GM19035 (cell line): Measurements from ENCODE around the gene RTL10.
"Not testable (repeated sequence)": the region's sequence is repeated elsewhere in the genome, so short reads cannot be mapped to it uniquely, and the experiment has no call there.

Source experiments
- ATAC-seq: cut with Tn5 transposase; IDR thresholded peaks from one replicate; pipeline ENCODE4 v1.9.1; 2021; ENCODE audit not compliant: unreplicated experiment

The RTL10 gene

GRCh38 chr22:19890502-19891316 is 36.0 kb upstream of the RTL10 start:
- no peak for ATAC-seq

DNA sequence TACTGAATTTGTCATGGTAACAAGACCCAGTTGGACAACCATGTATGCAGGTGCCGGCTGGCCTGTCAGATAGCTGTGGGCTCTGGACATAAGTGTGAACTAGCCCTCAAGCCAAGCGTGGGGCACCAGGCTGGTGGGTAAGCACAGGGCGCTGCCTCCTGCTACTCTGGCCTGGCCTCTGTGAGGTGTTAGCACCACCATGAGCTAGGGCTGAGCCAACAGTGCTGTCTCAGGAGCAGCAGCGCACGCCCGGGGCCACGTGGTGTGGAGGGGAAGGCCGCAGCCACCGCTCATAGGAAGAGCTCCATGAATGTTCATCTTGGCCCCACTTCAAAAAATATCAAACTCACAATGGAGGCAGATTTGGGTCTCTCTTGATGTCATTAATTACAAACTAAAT is 35.3 kb upstream of the RTL10 start:
- no peak for ATAC-seq

DNA sequence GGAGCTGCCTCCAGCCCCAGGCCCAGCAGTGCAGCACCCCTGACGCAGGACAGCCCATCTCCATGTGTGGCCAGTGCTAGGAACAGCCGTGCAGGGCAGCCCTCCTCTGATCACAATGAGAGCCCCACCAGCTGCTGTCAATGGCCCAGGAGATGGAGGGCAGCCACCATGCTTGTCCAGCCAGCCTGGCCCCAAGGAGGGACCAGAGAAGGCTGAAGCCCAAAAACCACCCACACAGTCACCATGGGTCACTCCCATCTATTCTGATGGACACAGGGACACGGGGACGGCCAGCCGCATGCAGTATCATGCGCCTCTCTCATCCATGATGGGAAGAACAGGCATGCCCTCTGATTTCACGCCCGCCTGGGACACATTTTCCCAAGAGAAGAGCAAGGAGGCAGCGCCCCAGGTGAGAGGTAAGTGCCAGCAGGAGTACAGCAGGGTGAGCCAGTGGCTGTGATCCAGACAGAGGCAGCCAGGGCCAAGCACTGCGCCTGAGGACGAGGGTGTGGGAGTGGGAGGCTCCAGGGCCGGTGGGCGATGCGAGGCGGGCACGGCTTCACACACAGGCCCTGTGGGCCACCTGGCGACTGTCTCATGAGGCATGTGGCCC is 33.6 kb upstream of the RTL10 start:
- ATAC-seq: no peak

GRCh38 chr22:19887256-19887985 is 32.7 kb upstream of the RTL10 start:
- no peak for ATAC-seq

GRCh38 chr22:19886605-19887255 is 32.1 kb upstream of the RTL10 start:
- no peak for ATAC-seq

DNA sequence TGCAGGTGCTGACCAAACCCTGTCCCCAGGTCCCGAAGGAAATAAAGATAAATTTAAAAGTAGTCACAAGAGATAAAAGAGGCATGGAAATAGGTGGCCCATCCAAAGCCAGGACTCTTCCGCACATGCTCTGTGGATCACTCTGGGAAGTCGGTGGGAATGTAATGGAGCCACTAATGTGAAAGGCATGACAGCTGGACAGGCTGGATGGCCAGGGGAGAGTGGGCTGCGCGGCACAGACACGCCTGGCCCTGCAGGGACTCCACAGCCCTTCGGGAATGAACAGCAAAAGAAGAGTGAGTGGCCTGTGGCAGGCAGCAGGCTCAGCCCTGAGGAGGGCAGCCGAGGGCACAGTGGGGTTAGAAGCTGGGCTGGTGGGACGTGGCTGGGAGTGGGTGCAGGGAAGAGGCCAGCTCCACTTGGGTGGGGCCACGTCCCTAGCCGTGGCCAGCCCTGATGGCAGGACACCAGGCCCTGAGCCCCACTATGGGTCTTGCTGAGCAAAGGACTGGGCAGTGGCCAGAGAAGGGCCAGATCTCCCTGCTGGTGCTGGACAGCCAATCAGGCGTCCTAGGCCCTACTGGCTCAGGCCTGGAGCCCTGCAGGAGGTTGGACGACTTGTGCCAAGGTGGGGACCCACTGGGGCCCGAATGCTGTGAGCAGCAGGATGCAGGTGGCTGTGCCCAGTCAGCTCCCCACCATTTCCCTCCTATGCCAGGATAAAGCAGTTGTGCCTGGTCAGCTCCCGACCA is 31.3 kb upstream of the RTL10 start:
- no peak for ATAC-seq

- no peak for ATAC-seq
These were observed 30.5 kb upstream of the RTL10 start for GRCh38 chr22:19884954-19885751.

GRCh38 chr22:19884161-19884953 is 29.7 kb upstream of the RTL10 start:
- no peak for ATAC-seq

DNA sequence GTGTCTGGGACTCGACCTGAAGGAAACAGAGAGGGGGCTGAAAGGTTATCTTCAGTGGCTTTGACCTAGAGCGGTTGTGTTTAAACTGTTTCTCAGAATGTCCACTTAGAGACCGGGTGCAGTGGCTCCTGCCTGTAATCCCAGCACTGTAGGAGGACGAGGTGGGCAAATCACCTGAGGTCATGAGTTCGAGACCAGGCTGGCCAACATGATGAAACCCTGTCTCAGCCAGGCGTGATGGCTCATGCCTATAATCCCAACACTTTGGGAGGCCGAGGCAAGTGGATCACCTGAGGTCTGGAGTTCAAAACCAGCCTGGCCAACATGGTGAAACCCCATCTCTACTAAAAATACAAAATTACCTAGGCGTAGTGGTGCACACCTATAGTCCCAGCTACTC is 28.8 kb upstream of the RTL10 start:
- ATAC-seq: not testable (repeated sequence)

DNA sequence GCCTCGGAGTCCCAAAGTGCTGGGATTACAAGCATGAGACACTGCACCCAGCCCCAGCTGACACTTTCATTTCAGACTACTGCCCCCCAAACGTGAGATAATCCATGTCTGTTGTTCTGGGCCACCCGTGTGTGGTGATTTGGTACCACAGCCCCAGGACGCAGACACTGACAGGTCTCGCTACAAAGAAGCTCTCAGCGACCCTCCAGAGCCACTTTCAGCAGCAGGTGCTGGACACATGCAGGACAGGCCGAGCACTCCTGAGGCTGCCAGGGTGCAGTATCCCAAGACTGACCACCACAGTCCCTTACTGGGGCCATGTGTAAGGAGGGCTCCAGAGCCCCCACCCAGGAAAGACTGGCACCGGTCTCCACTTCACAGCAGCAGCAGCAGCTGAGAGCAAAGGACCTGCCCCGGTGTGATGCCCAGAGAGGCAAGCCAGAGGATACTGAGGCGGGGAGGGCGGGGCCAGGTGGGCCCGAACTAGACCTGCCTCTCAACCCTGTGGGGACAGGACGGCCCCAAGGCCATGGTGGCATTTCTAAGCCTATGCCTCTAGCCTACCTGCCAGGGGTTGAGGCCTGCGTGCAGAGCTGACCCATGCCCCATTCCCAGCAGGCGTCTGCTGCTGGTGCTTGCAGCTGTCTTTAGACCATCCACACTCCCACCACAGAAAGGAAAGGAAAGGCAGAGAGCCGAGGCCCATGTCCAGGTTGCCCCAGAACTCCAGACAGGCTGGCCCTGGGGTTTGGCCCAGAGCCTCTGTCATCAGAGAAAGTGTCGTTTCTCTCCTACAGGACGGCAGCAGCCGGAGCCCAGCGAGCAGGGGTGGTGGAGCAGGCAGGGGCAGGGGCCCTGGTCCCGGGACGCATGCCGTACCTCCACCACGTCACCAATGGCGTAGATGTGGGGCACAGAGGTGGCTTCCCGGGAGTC is 28.0 kb upstream of the RTL10 start:
- ATAC-seq: no peak

DNA sequence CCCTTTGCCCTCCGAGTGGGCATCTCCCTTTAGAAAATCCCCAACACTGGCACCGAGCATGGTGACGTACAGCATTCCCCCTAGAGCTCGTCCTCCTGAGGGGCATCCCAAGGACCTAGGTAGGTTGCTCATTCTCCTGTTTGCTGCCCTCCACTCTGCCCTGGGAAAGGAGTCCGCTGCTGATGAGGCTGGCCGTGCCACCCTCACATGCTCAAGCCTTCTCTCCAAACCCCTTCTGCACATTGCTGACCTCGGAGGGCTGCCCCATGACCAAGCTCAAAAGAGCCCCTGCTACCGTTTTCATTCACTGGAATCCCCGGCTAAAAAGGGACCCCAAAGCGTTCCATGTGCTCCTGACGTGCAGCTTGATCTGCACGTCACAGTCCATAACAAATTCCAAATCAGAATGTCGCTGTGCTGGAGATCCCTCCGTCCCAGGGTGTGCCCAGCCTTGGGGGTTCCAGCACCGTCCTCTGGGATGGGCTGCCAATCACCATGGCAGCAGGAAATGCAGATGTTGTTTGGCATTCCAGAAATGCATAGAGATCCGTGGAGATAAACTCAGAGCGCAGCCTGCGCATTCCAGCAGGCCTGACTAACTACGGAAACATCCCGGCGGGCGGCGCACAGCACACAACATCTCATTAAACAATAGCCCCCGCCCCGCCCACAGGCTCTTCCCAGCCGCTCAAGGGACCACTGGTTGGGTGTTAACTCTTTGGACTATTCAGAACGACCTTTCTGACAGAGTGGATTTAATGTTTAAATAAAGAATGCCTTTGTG is 26.3 kb upstream of the RTL10 start:
- ATAC-seq: no peak

- no peak for ATAC-seq
These were observed 25.5 kb upstream of the RTL10 start for GRCh38 chr22:19879992-19880785.

DNA sequence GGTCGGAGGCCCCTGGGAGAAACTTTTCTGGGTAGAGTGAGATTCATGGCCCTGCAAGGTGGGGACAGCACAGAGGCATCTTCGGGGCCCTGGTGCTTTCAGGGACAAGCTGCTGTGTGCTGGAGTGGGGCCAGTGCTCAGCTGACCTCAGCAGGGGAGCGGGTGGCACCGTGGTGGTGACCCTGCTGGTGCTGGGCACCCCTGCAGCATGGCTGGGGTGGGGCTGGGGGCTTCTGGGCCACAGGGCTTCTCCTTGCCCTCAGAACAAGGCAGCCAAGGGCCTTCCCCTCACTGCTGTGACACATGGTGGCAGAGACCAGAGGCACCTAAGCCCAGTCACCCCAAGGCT is 24.9 kb upstream of the RTL10 start:
- ATAC-seq: no peak

DNA sequence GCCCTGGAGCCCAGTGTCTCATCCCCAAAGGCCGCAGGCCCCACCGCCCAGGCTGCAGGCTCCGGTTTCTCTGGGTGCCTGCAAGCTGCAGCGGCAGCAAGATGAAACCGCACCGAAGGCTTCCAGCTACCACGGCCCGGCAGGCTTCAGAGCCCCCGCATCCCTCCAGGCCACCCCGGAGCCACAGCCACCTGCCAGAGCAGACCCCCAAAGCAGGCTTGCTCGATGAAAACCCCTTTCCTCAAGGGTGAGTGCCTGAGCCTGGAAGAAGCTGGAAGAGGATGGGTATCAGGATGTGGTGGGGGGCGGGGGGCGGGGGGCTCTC is 24.5 kb upstream of the RTL10 start:
- ATAC-seq: no peak

GRCh38 chr22:19878461-19879245 is 24.0 kb upstream of the RTL10 start:
- ATAC-seq: no peak
